Fibroblast of skin of abdomen (primary cell): ENCODE data around the gene PPP1R14B.
"Not testable (repeated sequence)": the region's sequence is repeated elsewhere in the genome, so short reads cannot be mapped to it uniquely, and the experiment has no call there.

Experiments
- DNase-seq: peaks from one replicate; pipeline ENCODE4 v3.0.0-alpha.2; 2013

Gene PPP1R14B

DNA sequence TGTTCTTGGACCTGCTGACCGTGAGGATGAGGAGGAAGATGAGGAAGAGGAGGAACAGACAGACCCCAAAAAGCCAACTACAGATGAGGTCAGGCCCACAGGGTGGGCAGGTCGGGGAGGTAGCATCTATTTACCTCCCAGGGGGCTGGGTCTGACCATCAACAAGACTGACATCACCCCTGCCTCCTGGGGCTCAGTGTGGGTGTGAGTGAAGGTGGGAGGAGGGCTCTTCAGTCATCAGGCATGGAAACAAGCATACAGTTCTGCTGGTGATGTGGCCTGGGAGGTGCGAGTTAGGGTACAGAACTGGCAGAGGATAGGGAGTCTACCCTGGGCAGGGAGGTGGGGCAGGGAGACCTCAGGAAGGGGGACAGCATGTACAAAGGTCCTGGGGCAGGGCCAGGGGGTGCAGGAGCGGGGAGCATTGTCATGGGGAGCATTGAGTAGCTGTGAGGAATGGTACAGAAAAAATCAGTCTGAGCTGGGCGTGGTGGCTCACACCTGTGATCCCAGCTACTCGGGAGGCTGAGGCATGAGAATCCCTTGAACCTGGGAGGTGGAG lies 13.5 kb upstream of the PPP1R14B start:
- DNase-seq, result no peak

DNA sequence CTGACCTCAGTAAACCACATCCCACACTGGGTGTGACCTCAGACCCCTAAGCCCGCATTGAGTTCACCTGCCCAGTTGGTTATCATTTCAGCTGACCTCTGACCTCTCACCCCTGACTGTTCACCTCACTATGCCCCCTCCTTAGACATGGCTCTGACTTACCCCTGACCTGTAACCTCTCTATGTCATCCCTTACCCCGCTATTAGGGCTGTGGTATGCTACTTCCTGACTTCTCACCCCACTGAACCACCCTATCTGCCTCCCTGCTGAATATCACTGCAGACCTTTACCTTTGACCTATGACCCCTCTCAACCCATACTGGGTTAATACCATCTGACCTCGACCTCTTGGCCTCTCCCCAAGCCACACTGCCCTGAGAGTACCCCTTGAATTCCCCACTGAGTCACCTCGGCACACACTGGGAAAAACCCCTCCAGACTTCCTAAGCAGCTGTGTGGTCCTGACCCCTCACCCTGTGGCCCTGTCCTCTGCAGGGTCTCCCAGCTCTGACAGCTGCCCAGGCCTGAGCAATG lies 12.9 kb upstream of the PPP1R14B start:
- DNase-seq, result no peak

DNA sequence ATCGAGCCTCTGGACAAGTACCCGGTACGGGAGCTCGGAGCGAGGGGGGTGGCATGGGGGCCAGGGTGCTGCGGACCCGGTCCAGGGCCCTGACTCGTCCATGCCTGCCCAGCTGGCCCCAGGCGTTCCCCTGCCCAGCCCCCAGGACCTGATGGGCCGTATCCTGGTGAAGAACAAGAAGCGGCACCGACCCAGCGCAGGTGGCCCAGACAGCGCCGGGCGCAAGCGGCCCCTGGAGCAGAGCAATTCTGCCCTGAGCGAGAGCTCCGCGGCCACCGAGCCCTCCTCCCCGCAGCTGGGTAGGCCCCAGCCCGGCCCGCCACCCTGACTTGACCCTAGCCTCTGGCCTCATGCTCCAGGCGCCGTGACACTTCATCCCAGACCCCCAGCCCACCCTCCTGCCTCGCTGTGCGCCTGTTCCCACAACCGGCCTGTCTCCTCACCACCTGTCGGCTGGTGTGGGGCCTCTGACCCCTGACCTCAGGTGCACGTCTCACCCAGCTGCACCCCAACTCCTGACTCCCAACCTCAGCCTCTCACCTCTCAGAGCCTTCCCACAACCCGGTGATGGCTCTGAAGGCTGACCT lies 12.3 kb upstream of the PPP1R14B start:
- no peak for DNase-seq

DNA sequence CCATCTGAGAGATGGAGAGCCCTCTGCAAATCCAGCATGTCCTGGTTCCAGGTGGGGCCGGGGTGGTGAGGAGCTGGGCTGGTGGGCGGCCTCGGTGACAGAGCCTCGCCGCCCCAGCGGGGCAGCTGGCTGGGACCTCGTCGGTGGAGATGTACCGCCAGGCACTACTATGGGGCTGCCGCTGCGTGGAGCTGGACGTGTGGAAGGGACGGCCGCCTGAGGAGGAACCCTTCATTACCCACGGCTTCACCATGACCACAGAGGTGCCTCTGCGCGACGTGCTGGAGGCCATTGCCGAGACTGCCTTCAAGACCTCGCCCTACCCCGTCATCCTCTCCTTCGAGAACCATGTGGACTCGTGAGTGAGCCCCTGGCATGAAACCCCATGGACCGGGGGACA lies 11.6 kb upstream of the PPP1R14B start:
- no peak for DNase-seq

- no peak for DNase-seq
Measured at GRCh38 chr11:64256300-64256699, 9.6 kb upstream of the PPP1R14B start.

DNA sequence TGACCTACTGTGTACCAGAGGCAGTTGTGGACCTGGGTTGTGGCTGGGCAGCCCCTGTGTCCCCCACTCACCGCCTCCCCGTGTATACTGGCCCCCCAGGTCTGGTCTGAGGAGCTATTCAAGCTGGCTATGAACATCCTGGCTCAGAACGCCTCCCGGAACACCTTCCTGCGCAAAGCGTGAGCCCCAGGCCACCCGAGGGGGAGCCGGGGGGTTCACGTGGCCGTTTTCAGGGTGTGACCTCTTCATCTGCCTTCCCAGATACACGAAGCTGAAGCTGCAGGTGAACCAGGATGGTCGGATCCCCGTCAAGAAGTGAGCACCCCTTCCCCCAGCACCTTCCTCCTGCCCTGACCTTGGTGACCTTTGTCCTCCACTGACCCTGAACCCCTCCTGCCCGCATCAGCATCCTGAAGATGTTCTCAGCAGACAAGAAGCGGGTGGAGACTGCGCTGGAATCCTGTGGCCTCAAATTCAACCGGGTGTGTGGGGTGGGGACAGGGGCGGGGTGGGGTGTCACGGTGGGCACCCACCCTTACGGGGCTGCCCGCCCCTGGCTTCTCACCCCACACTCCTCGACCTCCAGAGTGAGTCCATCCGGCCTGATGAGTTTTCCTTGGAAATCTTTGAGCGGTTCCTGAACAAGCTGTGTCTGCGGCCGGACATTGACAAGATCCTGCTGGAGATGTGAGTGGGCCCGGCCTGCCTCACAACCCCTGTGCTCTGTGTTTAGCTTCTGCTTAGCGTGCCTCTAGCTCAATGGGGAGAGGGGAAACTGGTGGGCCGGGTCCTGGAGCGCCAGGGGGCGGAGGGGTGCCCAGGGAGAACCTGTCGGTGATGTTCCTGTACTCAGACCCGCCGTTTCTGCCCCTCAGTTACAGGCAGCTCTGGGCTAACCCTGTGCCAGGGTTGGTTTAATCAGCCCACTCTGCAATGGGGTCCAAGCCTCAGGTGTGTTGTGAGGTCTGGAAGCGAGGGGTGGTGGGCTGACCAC lies 8.7 kb upstream of the PPP1R14B start:
- no peak for DNase-seq

- no peak for DNase-seq
Measured at GRCh38 chr11:64254326-64254725, 7.6 kb upstream of the PPP1R14B start.

DNA sequence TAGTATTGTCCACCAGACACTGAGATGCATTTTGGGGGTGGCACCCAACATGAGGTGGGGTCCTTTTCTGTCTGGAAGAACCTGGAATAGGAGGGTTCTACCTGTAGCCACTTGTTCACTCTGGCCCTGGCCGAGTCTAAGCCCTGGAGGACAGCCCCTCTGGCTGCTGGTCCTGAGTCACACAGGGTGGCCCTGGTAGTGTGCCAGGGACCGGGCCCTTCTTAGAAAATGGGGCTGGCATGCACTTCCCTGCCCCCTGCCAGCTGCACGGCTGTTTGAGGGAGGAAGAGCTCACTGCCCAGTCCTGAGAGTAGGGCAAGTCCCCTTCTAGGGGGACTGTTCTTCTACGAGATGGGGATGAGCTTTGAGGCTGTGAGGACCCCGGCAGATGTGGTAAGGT lies 6.7 kb upstream of the PPP1R14B start:
- DNase-seq, result no peak

DNA sequence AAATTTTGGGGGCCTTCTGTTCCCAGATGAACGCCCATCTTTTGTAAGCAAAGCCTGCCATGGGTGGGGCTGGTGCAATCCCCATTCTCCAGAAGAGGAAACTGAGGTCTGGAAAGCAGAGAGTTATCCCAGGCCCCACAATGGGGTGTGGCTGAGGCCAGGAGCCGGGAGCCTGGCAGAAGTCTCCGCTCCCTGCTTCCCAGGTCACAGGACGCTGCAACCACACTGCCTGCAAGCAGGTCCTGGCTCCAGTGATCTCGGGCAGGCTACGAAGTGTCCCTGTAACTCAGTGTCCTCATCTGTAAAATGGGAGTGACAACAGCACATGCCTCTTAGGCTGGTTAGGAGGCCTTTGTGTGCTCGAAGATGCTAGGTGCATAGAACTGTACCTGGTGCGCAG lies 6.3 kb upstream of the PPP1R14B start:
- no peak for DNase-seq

DNA sequence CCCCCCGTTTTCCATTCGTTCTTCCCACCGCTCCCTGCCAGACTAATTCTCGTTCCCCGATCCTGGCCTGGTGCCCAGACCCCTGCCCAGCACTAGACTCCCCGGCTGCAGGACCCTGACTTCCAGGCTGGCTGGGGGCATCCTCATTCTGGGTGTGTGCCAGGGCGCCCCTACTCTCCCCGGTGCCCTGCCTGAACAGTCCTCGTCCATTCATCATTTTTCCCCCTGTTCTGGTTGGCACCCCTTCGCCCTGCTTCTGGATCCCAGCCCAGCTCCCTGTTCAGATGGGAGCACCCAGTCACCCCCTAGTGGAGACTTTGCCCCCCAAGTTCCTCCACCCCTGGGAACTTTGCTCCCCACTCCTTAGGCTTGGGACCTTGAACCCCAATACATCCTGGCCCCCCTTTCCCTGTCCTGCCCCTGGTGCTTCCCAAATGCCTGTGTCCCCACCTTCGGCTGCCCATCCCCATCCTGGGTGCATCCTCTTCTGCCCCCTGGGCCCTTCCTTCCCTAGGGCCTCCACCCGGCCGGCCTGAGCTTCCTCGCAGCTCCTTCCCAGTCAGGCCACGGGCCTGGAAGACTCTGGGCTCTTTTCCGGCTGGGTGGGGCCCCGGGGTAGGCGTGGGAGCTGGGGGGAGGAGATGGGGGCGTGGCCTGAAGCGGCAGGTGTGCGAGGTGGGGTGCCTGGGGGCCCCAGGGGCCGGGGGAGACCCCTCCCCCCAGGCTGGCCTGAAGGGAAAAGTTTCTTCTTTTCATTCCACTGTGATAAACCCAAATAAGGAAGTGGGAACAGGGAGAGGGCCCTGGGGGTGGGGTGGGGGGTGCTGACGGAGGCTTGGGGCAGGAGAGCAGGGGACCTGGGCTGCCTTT lies 5.5 kb upstream of the PPP1R14B start:
- peak; percentile 24 for DNase-seq

DNA sequence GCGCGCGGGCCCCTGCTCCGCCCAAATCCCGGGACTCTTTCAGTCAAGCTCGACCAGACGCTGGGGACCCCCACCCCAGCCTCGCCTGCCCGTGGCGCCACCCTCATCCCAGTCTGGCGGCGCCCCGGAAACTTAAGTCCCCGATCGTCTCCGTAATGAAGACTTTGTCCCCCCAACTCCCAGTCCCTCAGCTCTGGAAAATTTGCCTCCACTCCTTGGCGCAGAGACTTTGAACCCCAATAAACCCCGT lies 4.9 kb upstream of the PPP1R14B start:
- no peak for DNase-seq

GRCh38 chr11:64251016-64251752 lies 4.4 kb upstream of the PPP1R14B start, which contains the start of gene PLCB3:
Gene PLCB3 (plus strand): TSS chr11:64251530. CDS start chr11:64251650, 120 bp downstream.
- DNase-seq, result peak; percentile 51

GRCh38 chr11:64250415-64251015 lies 3.8 kb upstream of the PPP1R14B start:
- no peak for DNase-seq

- no peak for DNase-seq
Measured at GRCh38 chr11:64249563-64250414, 3.0 kb upstream of the PPP1R14B start.

- DNase-seq, result no peak
Measured at GRCh38 chr11:64249038-64249437, 2.3 kb upstream of the PPP1R14B start.

- DNase-seq, result no peak
Measured at GRCh38 chr11:64248578-64248977, 1.8 kb upstream of the PPP1R14B start.

DNA sequence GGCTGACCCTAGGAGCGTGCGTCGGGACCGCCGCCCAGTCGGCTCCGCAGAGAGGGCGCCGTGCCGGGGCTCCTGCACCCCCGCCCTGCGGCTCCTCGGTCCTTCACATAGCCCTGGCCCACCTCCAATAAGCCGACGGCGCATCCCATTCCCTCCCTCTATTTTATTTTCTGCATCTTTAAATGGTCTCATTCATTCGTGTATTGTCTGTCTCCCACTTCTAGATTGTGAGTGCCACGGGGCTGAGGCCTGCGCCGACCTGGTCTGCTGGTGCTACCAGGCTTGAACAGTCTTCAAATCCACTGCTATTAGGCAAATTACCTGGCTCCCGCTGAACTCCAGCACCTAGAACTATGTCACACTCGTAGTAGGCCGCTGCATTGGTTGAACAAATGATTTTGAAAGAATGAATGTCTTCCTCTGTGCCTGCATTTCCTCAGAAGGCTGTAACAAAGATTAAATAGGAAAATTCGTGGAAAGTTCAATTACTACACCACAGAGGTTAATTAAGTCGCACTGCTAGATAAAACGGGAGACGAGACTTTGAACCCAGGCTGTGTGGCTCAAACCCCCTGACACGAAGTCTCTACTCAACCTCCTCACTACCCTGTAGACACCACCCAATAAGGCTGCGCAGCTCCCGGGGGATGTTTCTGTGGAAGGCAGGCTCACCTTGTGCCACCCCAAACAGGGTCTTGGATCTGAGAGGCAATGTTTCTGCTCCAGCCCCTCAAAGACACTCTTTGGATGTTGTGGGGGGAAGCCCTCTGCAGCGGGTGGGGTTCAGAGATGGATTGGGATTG lies 1.2 kb upstream of the PPP1R14B start:
- DNase-seq, result no peak

DNA sequence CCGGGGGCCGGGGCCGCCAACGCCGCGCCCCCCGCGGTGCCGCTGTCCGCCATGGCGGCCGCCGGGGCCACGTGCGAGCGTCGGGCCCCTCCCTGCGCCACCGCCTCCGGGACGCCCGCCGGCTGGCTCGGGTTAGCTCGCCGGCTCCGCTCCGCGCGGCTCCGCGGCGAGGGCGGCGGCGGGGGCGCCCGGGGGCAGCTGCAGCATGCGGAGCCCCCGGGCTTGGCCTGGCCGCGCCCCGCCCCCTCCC lies 197 bp downstream of the PPP1R14B start:
- DNase-seq, result not testable (repeated sequence)

GRCh38 chr11:64245797-64246620 lies 734 bp downstream of the PPP1R14B start:
- DNase-seq, result peak; percentile 94
